OCI-LY7 (cell line): ENCODE results near the gene PRKD1.

Experiments
- EZH2phosphoT487 ChIP-seq: fragments of 200-600 bp; sonication (generic); IDR thresholded peaks from 2 replicates; pipeline ENCODE4 v1.6.1; 2018; ENCODE audit warnings: low read depth, borderline replicate concordance, mild to moderate bottlenecking, mixed run types, antibody characterized with exemption, low read length, moderate library complexity, mixed read lengths
- TF ChIP-seq, protein P1 (sequence below): fragments of 200-600 bp; sonication (generic); conservative IDR thresholded peaks from 2 replicates; pipeline ENCODE4 v1.5.1; 2014; ENCODE audit warnings: mild to moderate bottlenecking, antibody characterized with exemption, low read length, moderate library complexity, mixed read lengths

GRCh38 chr14:29851397-29851796 lies 76.2 kb downstream of the PRKD1 start:
- TF ChIP-seq, protein P1, sequence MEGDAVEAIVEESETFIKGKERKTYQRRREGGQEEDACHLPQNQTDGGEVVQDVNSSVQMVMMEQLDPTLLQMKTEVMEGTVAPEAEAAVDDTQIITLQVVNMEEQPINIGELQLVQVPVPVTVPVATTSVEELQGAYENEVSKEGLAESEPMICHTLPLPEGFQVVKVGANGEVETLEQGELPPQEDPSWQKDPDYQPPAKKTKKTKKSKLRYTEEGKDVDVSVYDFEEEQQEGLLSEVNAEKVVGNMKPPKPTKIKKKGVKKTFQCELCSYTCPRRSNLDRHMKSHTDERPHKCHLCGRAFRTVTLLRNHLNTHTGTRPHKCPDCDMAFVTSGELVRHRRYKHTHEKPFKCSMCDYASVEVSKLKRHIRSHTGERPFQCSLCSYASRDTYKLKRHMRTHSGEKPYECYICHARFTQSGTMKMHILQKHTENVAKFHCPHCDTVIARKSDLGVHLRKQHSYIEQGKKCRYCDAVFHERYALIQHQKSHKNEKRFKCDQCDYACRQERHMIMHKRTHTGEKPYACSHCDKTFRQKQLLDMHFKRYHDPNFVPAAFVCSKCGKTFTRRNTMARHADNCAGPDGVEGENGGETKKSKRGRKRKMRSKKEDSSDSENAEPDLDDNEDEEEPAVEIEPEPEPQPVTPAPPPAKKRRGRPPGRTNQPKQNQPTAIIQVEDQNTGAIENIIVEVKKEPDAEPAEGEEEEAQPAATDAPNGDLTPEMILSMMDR: no peak
- TF ChIP-seq EZH2phosphoT487: no peak
